Skeletal muscle satellite cell (primary cell): ENCODE measurements around the gene PPP1R3E.

Experiments used
- H3K27me3 ChIP-seq: 2 replicates; pipeline ENCODE4 v1.7.0; 2013; ENCODE audit warnings: low read length; ENCODE audit not compliant: control insufficient read depth, insufficient read depth
- H3K36me3 ChIP-seq: 2 replicates; pipeline ENCODE4 v1.7.0; 2013; ENCODE audit warnings: mild to moderate bottlenecking, control low read depth, low read length; ENCODE audit not compliant: insufficient read depth
- H3K4me1 ChIP-seq: 2 replicates; pipeline ENCODE4 v1.7.0; 2013; ENCODE audit warnings: low read length; ENCODE audit not compliant: control insufficient read depth, insufficient read depth
- H3K4me2 ChIP-seq: 2 replicates; pipeline ENCODE4 v1.7.0; 2013; ENCODE audit warnings: mild to moderate bottlenecking, low read length
- H3K4me3 ChIP-seq: 2 replicates; pipeline ENCODE4 v1.7.0; 2013; ENCODE audit warnings: low read length
- H3K9ac ChIP-seq: 2 replicates; pipeline ENCODE4 v1.7.0; 2013; ENCODE audit warnings: mild to moderate bottlenecking, low read depth, low read length, moderate library complexity
- H3K9me3 ChIP-seq: replicated peaks from 2 replicates; pipeline ENCODE4 v1.7.0; 2013; ENCODE audit warnings: mild to moderate bottlenecking, control low read depth, low read length

Gene PPP1R3E

GRCh38 chr14:23320584-23321571 is 18.2 kb upstream of the PPP1R3E start, which contains the start of gene PABPN1:
PABPN1 (plus strand) TSS chr14:23321457; CDS start chr14:23321470, 13 bp downstream.
- H3K4me3 ChIP-seq, result peak within 1 kb of the TSS; percentile 82
- H3K36me3 ChIP-seq, result peaks cover 46% of the 10 kb centered on the region
- no peaks in the 10 kb centered on the region for H3K27me3 ChIP-seq

GRCh38 chr14:23319746-23320583 is 17.3 kb upstream of the PPP1R3E start:
- Histone ChIP-seq H3K27me3 (no peaks in the 10 kb centered on the region), H3K9me3 (no peaks in the 10 kb centered on the region), H3K4me2 (peak overlapping the region; percentile 79), H3K4me3 (peak overlapping the region; percentile 60), H3K9ac (peak overlapping the region; percentile 70), H3K4me1 (peaks cover 24% of the 10 kb centered on the region), H3K36me3 (peaks cover 44% of the 10 kb centered on the region)

More at GRCh38 chr14:23320584-23321571, 18.2 kb upstream of the PPP1R3E start, which contains the start of gene PABPN1:
- Histone ChIP-seq H3K4me2 (peak within 1 kb of the TSS; percentile 88), H3K9me3 (no peaks in the 10 kb centered on the region), H3K9ac (peak within 1 kb of the TSS; percentile 92), H3K4me1 (peaks cover 24% of the 10 kb centered on the region)

GRCh38 chr14:23316300-23316699 is 13.6 kb upstream of the PPP1R3E start:
- no peak overlapping the region for H3K4me2 ChIP-seq
- H3K9me3 ChIP-seq, result no peaks in the 10 kb centered on the region
- H3K4me1 ChIP-seq, result peaks cover 14% of the 10 kb centered on the region
- no peak overlapping the region for H3K4me3 ChIP-seq
- peaks cover 39% of the 10 kb centered on the region for H3K36me3 ChIP-seq
- no peak overlapping the region for H3K9ac ChIP-seq
- H3K27me3 ChIP-seq, result no peaks in the 10 kb centered on the region

GRCh38 chr14:23310546-23310945 is 7.9 kb upstream of the PPP1R3E start:
- H3K9ac ChIP-seq, result no peak overlapping the region
- no peak overlapping the region for H3K4me3 ChIP-seq
- H3K36me3 ChIP-seq, result peaks cover 51% of the 10 kb centered on the region
- H3K9me3 ChIP-seq, result no peaks in the 10 kb centered on the region
- no peaks in the 10 kb centered on the region for H3K27me3 ChIP-seq
- H3K4me2 ChIP-seq, result no peak overlapping the region
- peaks cover 31% of the 10 kb centered on the region for H3K4me1 ChIP-seq

- Histone ChIP-seq H3K4me3 (peak overlapping the region; percentile 82), H3K27me3 (no peaks in the 10 kb centered on the region), H3K9me3 (no peaks in the 10 kb centered on the region), H3K9ac (no peak overlapping the region), H3K4me1 (peaks cover 31% of the 10 kb centered on the region), H3K36me3 (peaks cover 45% of the 10 kb centered on the region), H3K4me2 (peak overlapping the region; percentile 87)
Measured at GRCh38 chr14:23308721-23309445, 6.2 kb upstream of the PPP1R3E start.

- peak overlapping the region; percentile 82 for H3K4me3 ChIP-seq
Measured at GRCh38 chr14:23307687-23308644, 5.3 kb upstream of the PPP1R3E start.

GRCh38 chr14:23307146-23307530 is 4.5 kb upstream of the PPP1R3E start:
- Histone ChIP-seq H3K9ac (peak overlapping the region; percentile 98), H3K4me3 (peak overlapping the region; percentile 82), H3K4me2 (peak overlapping the region; percentile 87), H3K36me3 (peaks cover 41% of the 10 kb centered on the region), H3K27me3 (no peaks in the 10 kb centered on the region), H3K4me1 (peaks cover 31% of the 10 kb centered on the region), H3K9me3 (no peaks in the 10 kb centered on the region)

More at GRCh38 chr14:23307687-23308644, 5.3 kb upstream of the PPP1R3E start:
- Histone ChIP-seq H3K9ac (peak overlapping the region; percentile 98), H3K4me1 (peaks cover 31% of the 10 kb centered on the region), H3K9me3 (no peaks in the 10 kb centered on the region), H3K27me3 (no peaks in the 10 kb centered on the region), H3K4me2 (peak overlapping the region; percentile 87), H3K36me3 (peaks cover 41% of the 10 kb centered on the region)

GRCh38 chr14:23306412-23307145 is 3.9 kb upstream of the PPP1R3E start, which contains the start of gene BCL2L2:
BCL2L2 (plus strand) TSS chr14:23306833; CDS start chr14:23307768, 935 bp downstream.
- peak within 1 kb of the TSS; percentile 87 for H3K4me2 ChIP-seq
- peaks cover 33% of the 10 kb centered on the region for H3K4me1 ChIP-seq
- H3K36me3 ChIP-seq, result peaks cover 37% of the 10 kb centered on the region
- peak within 1 kb of the TSS; percentile 98 for H3K9ac ChIP-seq
- H3K27me3 ChIP-seq, result no peaks in the 10 kb centered on the region
- peak within 1 kb of the TSS; percentile 82 for H3K4me3 ChIP-seq
- no peaks in the 10 kb centered on the region for H3K9me3 ChIP-seq

- Histone ChIP-seq H3K9me3 (no peaks in the 10 kb centered on the region), H3K4me1 (peaks cover 35% of the 10 kb centered on the region), H3K27me3 (no peaks in the 10 kb centered on the region), H3K9ac (peak overlapping the region; percentile 90), H3K4me2 (peak overlapping the region; percentile 96), H3K4me3 (peak overlapping the region; percentile 78), H3K36me3 (no peaks in the 10 kb centered on the region)
Measured at GRCh38 chr14:23301969-23302289, 730 bp downstream of the PPP1R3E start.
